H9 (cell line): ENCODE measurements around the gene COPS8. TPM values are rescaled to one million over a fixed set of nuclear protein-coding genes. Genes with fewer than 3 reads are reported as not detected.

ENCODE experiments used
- DNase-seq: peaks from one replicate; pipeline ENCODE4 v3.0.0-alpha.2; 2017
- H2AFZ ChIP-seq: one replicate; pipeline ENCODE4 v1.6.1; 2013; ENCODE audit warnings: mild to moderate bottlenecking, low read length, control low read depth, moderate library complexity
- H2AK5ac ChIP-seq: 2 replicates; pipeline ENCODE4 v1.6.1; 2013; ENCODE audit warnings: low read length, control low read depth, mixed read lengths; ENCODE audit not compliant: insufficient read length
- H2BK120ac ChIP-seq: one replicate; pipeline ENCODE4 v1.6.1; 2013; ENCODE audit warnings: low read depth, mild to moderate bottlenecking, low read length, control low read depth, inconsistent platforms; ENCODE audit not compliant: poor library complexity, severe bottlenecking
- H2BK12ac ChIP-seq: 2 replicates; pipeline ENCODE4 v1.6.1; 2013; ENCODE audit warnings: low read length, control low read depth, mixed read lengths, low read depth; ENCODE audit not compliant: insufficient read length
- H2BK15ac ChIP-seq: 2 replicates; pipeline ENCODE4 v1.6.1; 2013; ENCODE audit warnings: low read depth, low read length, control low read depth
- H2BK20ac ChIP-seq: one replicate; pipeline ENCODE4 v1.6.1; 2013; ENCODE audit warnings: low read depth, mild to moderate bottlenecking, low read length, control low read depth, inconsistent platforms; ENCODE audit not compliant: poor library complexity, severe bottlenecking
- H2BK5ac ChIP-seq: 2 replicates; pipeline ENCODE4 v1.6.1; 2013; ENCODE audit warnings: low read length, control low read depth, mixed read lengths; ENCODE audit not compliant: insufficient read length
- H3K14ac ChIP-seq: 2 replicates; pipeline ENCODE4 v1.6.1; 2013; ENCODE audit warnings: low read length, control low read depth; ENCODE audit not compliant: insufficient read depth
- H3K18ac ChIP-seq: 2 replicates; pipeline ENCODE4 v1.6.1; 2013; ENCODE audit warnings: low read depth, mild to moderate bottlenecking, mixed read lengths, low read length, control low read depth; ENCODE audit not compliant: insufficient read length
- H3K23ac ChIP-seq: 2 replicates; pipeline ENCODE4 v1.6.1; 2013; ENCODE audit warnings: low read length, control low read depth, mixed read lengths, low read depth; ENCODE audit not compliant: insufficient read length
- H3K23me2 ChIP-seq: 2 replicates; pipeline ENCODE4 v1.6.1; 2013; ENCODE audit warnings: low read depth, mild to moderate bottlenecking, mixed read lengths, low read length, control low read depth; ENCODE audit not compliant: insufficient read length, poor library complexity, severe bottlenecking
- H3K27ac ChIP-seq: 2 replicates; pipeline ENCODE4 v1.5.1; 2013; ENCODE audit warnings: low read length, control low read depth, mixed read lengths, low read depth; ENCODE audit not compliant: insufficient read length
- H3K27me3 ChIP-seq: 2 replicates; pipeline ENCODE4 v1.6.1; 2013; ENCODE audit warnings: low read length, control low read depth, inconsistent platforms; ENCODE audit not compliant: insufficient read depth
- H3K4ac ChIP-seq: 2 replicates; pipeline ENCODE4 v1.6.1; 2013; ENCODE audit warnings: low read depth, mild to moderate bottlenecking, control low read depth, inconsistent platforms, low read length, moderate library complexity
- H3K4me1 ChIP-seq: 2 replicates; pipeline ENCODE4 v1.6.1; 2013; ENCODE audit warnings: low read length, control low read depth, inconsistent platforms; ENCODE audit not compliant: insufficient read depth
- H3K4me2 ChIP-seq: 2 replicates; pipeline ENCODE4 v1.6.1; 2013; ENCODE audit warnings: low read length, control low read depth, mixed read lengths; ENCODE audit not compliant: insufficient read length, insufficient read depth
- H3K56ac ChIP-seq: 2 replicates; pipeline ENCODE4 v1.6.1; 2013; ENCODE audit warnings: low read depth, mild to moderate bottlenecking, mixed read lengths, low read length, control low read depth; ENCODE audit not compliant: insufficient read length
- H3K79me1 ChIP-seq: 2 replicates; pipeline ENCODE4 v1.6.1; 2013; ENCODE audit warnings: low read depth, mild to moderate bottlenecking, moderate library complexity, low read length, control low read depth, inconsistent platforms; ENCODE audit not compliant: insufficient read depth, poor library complexity, severe bottlenecking
- H3K79me2 ChIP-seq: 2 replicates; pipeline ENCODE4 v1.6.1; 2013; ENCODE audit warnings: low read length, control low read depth, inconsistent platforms; ENCODE audit not compliant: insufficient read depth
- H3K9ac ChIP-seq: 2 replicates; pipeline ENCODE4 v1.6.1; 2013; ENCODE audit warnings: low read length, control low read depth, mixed read lengths; ENCODE audit not compliant: insufficient read length; ENCODE audit errors: extremely low read depth
- H3K9me3 ChIP-seq: one replicate; pipeline ENCODE4 v1.6.1; 2013; ENCODE audit warnings: low read depth, low read length, inconsistent platforms; ENCODE audit not compliant: control insufficient read depth
- H3T11ph ChIP-seq: one replicate; pipeline ENCODE4 v1.6.1; 2013; ENCODE audit warnings: mild to moderate bottlenecking, low read length, control low read depth, inconsistent platforms
- H4K20me1 ChIP-seq: one replicate; pipeline ENCODE4 v1.6.1; 2013; ENCODE audit not compliant: control insufficient read depth, insufficient read length, insufficient read depth
- H4K5ac ChIP-seq: 2 replicates; pipeline ENCODE4 v1.6.1; 2013; ENCODE audit warnings: low read depth, mild to moderate bottlenecking, mixed read lengths, low read length, control low read depth; ENCODE audit not compliant: insufficient read length
- H4K8ac ChIP-seq: replicated peaks from 2 replicates; pipeline ENCODE4 v1.6.1; 2013; ENCODE audit warnings: low read length, control low read depth, mixed read lengths, low read depth; ENCODE audit not compliant: insufficient read length
- H4K91ac ChIP-seq: 2 replicates; pipeline ENCODE4 v1.6.1; 2013; ENCODE audit warnings: low read depth, mild to moderate bottlenecking, moderate library complexity, mixed read lengths, low read length, control low read depth; ENCODE audit not compliant: insufficient read length
- H3K27ac Mint-ChIP-seq, 3 experiments: 2 replicates in 2 of 3; 3 replicates in 1 of 3; pipeline ENCODE4 v1.8.0; 2020 to 2021; ENCODE audit warnings: mixed read lengths in 3 of 3, mild to moderate bottlenecking in 1 of 3, moderate library complexity in 1 of 3
- H3K27me3 Mint-ChIP-seq: 2 replicates; pipeline ENCODE4 v1.8.0; 2021; ENCODE audit warnings: low read depth, mild to moderate bottlenecking, moderate library complexity, mixed read lengths
- H3K36me3 Mint-ChIP-seq, 3 experiments: 2 replicates in 2 of 3; 3 replicates in 1 of 3; pipeline ENCODE4 v1.8.0; 2020 to 2021; ENCODE audit warnings: low read depth in 3 of 3, mixed read lengths in 3 of 3; ENCODE audit not compliant: insufficient read depth in 1 of 3
- H3K4me1 Mint-ChIP-seq, 2 experiments: 2 replicates each; pipeline ENCODE4 v1.8.0; 2020; ENCODE audit warnings: mixed read lengths in 2 of 2
- H3K4me3 Mint-ChIP-seq, 2 experiments: 2 replicates in 1 of 2; 3 replicates in 1 of 2; pipeline ENCODE4 v1.8.0; 2020 to 2021; ENCODE audit warnings: mild to moderate bottlenecking in 2 of 2, mixed read lengths in 2 of 2, moderate library complexity in 1 of 2
- H3K9me3 Mint-ChIP-seq, 2 experiments: 2 replicates in 1 of 2; 3 replicates in 1 of 2; pipeline ENCODE4 v1.8.0; 2020; ENCODE audit warnings: mild to moderate bottlenecking in 2 of 2, mixed read lengths in 2 of 2, moderate library complexity in 1 of 2
- WGBS: extraction: QIAGEN DNeasy Blood & Tissue Kit; methylation state at CpG from one replicate; pipeline ENCODE4 v1.1.7; 2013; ENCODE audit warnings: missing lambda C conversion rate, low lambda C conversion rate, mixed read lengths; ENCODE audit not compliant: insufficient read length; ENCODE audit errors: extremely low coverage; 5-methylcytosine and 5-hydroxymethylcytosine counted together
- total RNA-seq: library from RNA; stranded (reverse); gene quantifications from 2 replicates; pipeline ENCODE4 v1.2.1, GENCODE V29; 2021
- TF ChIP-seq, protein P1 (sequence below): fragments of 200-600 bp; sonication (generic); conservative IDR thresholded peaks from 3 replicates; pipeline ENCODE4 v1.8.0; 2021; ENCODE audit warnings: antibody characterized with exemption, mild to moderate bottlenecking

COPS8 gene
- total RNA-seq, 1 experiment from 2014 or later, result 65.2 TPM

- Histone ChIP-seq H2AK5ac (no peak overlapping the region), H3K4me2 (no peak overlapping the region), H3K79me1 (no peaks in the 10 kb centered on the region), H3K23me2 (no peaks in the 10 kb centered on the region), H2BK12ac (no peak overlapping the region), H3K79me2 (no peaks in the 10 kb centered on the region), H3K18ac (no peak overlapping the region), H4K5ac (no peak overlapping the region), H3K14ac (no peak overlapping the region), H4K8ac (no peak overlapping the region), H2BK15ac (no peak overlapping the region), H3K27me3 (no peaks in the 10 kb centered on the region), H3K56ac (no peak overlapping the region), H3T11ph (no peak overlapping the region), H3K9ac (no peak overlapping the region), H4K91ac (no peak overlapping the region), H3K27ac (no peak overlapping the region), H3K9me3 (no peaks in the 10 kb centered on the region), H4K20me1 (no peaks in the 10 kb centered on the region), H2BK5ac (no peak overlapping the region), H3K4me1 (no peaks in the 10 kb centered on the region), H3K4ac (no peak overlapping the region), H2BK120ac (no peak overlapping the region), H2AFZ (no peak overlapping the region), H2BK20ac (no peak overlapping the region), H3K23ac (no peak overlapping the region)
- no CpG with 5 or more reads among the region's 2 CpGs for WGBS
- DNase-seq, result no peak
- Mint-ChIP-seq H3K4me3 (no peak overlapping the region), H3K4me1 (peaks cover 14 to 15% of the 10 kb centered on the region in 2 experiments), H3K36me3 (peaks cover 27 to 74% (median 67%) of the 10 kb centered on the region in 3 experiments), H3K9me3 (no peaks in the 10 kb centered on the region), H3K27me3 (no peaks in the 10 kb centered on the region), H3K27ac (no peak overlapping the region)
- TF ChIP-seq, protein P1, sequence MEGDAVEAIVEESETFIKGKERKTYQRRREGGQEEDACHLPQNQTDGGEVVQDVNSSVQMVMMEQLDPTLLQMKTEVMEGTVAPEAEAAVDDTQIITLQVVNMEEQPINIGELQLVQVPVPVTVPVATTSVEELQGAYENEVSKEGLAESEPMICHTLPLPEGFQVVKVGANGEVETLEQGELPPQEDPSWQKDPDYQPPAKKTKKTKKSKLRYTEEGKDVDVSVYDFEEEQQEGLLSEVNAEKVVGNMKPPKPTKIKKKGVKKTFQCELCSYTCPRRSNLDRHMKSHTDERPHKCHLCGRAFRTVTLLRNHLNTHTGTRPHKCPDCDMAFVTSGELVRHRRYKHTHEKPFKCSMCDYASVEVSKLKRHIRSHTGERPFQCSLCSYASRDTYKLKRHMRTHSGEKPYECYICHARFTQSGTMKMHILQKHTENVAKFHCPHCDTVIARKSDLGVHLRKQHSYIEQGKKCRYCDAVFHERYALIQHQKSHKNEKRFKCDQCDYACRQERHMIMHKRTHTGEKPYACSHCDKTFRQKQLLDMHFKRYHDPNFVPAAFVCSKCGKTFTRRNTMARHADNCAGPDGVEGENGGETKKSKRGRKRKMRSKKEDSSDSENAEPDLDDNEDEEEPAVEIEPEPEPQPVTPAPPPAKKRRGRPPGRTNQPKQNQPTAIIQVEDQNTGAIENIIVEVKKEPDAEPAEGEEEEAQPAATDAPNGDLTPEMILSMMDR, result no peak
Measured at GRCh38 chr2:237097326-237097910, 11.7 kb downstream of the COPS8 start.
